HL-60 (cell line): ENCODE data around the gene KIAA1143.

Experiments
- POLR2AphosphoS5 ChIP-seq: IDR thresholded peaks from 2 replicates; pipeline ENCODE4 v1.6.1; 2012; ENCODE audit warnings: low read depth
- SPI1 ChIP-seq: IDR thresholded peaks from 2 replicates; pipeline ENCODE4 v1.6.1; 2012; ENCODE audit warnings: low read depth, mild to moderate bottlenecking, borderline replicate concordance
- TF ChIP-seq, protein P1 (sequence below): IDR thresholded peaks from one replicate; pipeline ENCODE4 v1.5.1; 2011; ENCODE audit warnings: low read length, control low read depth, inconsistent platforms; ENCODE audit not compliant: insufficient read depth

DNA sequence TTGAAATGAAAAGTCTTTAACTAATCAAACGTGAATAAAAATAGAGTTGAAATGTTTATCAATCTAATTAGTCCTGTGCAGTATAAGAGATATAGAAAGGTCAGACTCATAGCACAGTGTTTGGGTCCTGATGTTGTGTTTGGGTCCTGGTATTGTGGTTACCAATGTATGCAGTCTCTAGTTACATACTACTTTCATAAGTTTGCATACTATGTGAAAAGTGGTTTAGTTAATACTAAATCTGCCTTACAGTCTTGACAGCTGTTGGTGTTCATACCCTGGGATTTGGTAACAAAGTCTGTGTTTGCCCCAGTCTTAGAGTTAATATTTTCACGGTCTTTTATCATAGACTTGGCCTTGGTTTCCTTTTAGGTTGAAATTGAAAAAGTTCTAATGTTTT is 41.9 kb upstream of the KIAA1143 start:
- TF ChIP-seq, protein P1, sequence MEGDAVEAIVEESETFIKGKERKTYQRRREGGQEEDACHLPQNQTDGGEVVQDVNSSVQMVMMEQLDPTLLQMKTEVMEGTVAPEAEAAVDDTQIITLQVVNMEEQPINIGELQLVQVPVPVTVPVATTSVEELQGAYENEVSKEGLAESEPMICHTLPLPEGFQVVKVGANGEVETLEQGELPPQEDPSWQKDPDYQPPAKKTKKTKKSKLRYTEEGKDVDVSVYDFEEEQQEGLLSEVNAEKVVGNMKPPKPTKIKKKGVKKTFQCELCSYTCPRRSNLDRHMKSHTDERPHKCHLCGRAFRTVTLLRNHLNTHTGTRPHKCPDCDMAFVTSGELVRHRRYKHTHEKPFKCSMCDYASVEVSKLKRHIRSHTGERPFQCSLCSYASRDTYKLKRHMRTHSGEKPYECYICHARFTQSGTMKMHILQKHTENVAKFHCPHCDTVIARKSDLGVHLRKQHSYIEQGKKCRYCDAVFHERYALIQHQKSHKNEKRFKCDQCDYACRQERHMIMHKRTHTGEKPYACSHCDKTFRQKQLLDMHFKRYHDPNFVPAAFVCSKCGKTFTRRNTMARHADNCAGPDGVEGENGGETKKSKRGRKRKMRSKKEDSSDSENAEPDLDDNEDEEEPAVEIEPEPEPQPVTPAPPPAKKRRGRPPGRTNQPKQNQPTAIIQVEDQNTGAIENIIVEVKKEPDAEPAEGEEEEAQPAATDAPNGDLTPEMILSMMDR, result no peak
- no peak for TF ChIP-seq POLR2AphosphoS5
- TF ChIP-seq SPI1, result no peak
